ENCODE results near the gene TUT1.
"Not testable (repeated sequence)": the region's sequence is repeated elsewhere in the genome, so short reads cannot be mapped to it uniquely, and the experiment has no call there.

TUT1 gene

DNA sequence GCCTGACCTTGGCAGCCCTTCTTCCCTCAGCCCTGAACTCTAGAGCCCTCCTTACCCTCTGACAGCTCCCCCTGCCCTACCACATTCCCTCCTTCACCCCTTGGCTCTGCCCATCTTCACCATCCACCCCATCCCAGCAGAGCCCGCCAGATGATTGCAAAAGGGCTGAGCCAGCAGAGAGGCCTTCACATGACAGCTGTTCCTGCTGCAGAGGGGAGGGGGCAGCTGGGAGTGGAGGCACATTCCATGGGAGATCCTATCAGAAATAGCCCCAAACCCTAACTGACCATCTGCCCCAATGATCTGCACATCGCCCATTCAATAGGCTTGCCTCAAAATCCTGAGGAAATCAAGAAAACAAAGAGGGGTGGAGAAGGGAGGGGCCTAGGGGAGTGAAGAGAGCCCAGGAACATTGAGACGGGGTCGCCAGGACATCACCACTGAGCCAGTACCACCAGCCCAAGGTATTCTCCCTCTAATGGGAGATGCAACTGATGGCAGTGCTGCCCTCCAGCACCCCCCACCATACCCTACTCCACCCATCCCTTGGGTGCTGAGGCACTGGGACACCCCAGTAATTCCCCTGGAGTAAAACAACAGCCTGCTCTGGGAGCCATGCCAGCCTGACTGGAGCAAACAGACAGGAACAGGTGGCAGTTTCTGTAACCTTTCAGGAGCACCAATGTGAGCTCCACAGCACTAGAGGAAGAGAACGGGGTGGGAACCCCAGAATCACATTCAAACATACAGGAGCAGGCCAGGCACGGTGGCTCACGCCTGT, 36.7 kb downstream of the TUT1 start:
- FAIRE-seq: no peak

DNA sequence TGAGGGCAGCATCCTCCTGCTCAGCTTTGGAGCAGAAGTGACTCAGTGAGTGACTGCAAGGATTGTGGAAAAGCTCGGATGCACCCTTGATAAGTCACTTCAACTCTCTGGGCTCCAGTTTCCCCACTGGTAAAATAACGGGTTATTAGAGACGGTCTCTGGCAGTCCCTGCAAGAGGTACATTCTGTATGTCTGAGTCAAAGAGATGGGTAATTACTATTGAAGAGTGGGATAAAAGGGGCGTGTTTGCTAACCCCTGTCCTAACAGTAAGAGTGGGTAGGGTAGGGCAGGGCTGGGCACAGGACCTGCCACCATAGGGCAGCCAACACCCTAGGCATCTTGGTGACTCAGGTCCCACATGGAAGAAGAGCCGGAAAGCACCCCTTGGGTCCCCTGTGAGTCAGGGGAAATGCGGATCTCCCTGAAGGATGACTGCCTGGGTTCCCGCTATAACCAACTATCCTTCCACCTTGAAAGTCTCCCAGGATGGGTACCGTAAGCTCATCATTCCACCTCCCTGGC, 37.4 kb downstream of the TUT1 start:
- FAIRE-seq: no peak

DNA sequence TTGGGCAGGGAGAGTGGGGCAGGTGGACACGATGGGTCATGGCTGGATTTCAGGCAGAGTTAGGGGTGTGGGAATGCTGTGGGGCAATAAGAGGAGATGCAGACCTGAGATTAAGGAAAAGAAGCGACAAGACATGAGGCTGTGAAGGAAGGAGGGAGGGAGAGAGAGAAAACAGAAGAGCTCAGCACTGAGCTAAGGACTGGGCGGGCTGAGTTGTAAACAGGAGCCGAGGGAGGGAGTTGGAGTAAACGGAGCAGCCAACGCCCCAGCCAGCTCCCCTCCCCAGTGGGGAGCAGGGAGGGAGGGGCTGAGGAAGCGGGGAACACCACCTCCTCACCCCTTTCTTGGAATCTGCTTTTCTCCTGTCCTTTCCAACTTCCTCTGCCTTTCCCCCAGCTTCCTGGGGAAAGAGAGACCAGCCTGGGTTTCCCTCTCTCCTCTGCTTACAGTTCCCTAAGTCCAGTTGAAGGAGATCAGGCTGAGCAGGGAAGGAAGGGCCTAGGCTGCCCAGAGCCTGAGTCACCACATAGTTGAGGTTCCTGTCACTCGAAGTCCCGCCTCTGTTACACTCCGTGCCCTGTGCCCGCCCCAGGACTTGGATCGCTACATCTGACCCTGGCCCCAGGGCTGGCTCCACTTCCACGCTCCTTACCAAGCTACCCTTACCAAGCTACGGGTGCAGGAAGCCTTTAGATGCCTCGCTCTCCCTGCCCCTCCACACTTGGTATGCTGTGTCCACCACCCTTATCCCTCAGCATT, 38.1 kb downstream of the TUT1 start:
- peak; percentile 84 for FAIRE-seq

DNA sequence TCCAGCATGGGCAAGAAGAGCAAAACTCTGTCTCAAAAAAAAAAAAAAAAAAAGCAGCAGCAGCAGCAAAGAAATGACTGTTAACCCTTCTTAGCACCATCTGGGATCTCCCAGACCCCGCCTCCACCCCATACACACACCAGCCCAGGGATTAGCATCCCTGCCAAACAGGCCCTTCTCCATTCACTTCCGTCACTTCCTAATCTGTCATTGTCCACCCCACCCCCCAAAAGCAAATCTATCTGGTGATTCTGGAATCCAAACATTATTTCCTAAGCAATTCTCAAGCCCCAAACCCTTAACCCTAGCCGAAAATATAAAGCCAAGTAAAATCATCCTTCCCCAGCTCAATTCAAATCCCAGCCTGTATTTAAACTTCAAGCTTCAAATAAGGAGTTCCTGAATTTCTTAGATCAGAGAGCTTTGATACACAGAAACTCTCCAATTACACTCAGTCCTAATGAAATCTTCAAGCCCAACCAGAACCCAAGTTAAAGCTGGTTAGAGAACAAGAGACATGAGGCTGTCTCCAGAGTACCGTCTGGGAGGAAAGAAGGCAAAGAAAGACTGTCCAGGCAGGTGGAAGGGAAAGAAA, 38.7 kb downstream of the TUT1 start:
- no peak for FAIRE-seq

DNA sequence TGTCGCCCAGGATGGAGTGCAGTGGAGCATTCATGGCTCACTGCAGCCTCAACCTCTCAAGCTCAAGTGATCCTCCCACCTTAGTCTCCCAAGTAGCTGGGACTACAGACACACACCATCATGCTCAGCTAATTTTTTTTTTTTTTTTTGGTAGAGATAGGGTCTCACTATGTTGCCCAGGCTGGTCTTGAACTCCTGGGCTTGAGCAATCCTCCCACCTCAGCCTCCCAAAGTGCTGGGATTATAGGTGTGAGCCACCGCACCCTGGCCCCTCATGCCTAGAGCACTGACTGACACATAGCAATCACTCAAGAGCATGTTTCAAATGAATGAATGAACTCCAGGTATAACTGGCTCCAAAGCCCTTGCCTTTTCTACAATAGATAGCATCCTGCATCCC, 40.8 kb downstream of the TUT1 start:
- not testable (repeated sequence) for FAIRE-seq

DNA sequence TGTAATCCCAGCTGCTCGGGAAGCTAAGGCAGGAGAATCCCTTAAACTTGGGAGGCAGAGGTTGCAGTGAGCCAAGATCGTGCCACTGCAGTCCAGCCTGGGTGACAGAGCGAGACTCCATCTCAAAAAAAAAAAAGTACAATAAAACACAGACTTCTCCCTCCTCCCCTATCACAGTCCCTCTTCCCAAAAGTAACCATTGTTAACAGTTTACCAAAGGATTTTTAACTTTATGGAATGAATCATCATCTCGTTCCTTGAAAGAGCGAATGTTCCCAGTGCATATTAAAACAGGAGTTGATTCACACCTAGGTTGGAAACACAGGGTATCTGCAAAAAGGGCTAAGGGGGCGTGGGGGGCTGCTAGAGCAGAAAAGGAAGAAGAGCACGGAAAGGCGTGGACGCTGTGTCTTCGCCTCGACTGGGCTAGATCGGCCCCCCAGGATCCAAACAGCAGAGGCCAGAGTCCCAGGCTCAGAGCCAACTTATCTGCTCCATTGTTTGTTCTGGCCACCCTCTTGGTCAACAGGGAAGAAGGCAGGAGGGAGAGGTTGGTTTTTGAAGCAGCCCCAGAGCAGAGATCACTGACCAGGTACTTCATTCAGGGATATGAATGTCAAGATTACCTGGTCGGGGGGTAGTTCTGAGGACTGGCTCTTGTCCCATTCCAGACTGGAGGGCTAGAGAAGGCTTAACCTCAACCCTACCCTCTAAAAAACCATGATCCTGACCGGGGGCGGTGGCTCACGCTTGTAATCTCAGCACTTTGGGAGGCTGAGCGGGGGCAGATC, 42.6 kb downstream of the TUT1 start:
- FAIRE-seq: no peak

DNA sequence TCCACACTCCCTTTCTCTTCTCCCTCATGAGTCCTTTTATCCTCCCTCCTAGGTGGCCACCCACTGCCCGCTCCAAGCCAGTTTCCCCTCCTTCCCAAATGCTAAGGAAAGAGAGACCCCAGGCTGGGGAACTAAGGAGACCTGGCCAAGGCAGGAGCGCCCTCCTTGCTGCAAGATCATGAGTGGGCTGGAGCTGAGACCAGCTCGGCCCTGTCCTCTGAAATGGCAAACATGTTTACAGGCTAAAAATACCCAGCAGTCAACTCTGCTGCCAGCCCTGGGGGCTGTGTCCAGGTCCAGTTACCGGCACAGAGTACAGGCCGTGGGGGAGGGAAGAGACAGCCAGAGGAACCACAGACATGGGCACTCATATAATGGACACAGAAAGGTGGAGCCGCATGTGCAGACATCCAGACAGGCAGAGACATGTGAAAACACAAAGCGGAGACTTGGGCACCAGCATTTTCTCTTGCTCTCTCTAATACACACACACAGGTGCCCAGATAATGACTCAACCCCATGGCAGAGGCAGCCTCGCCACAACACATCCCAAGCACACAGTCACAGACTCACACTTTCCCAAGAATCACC, 43.5 kb downstream of the TUT1 start:
- FAIRE-seq: no peak

DNA sequence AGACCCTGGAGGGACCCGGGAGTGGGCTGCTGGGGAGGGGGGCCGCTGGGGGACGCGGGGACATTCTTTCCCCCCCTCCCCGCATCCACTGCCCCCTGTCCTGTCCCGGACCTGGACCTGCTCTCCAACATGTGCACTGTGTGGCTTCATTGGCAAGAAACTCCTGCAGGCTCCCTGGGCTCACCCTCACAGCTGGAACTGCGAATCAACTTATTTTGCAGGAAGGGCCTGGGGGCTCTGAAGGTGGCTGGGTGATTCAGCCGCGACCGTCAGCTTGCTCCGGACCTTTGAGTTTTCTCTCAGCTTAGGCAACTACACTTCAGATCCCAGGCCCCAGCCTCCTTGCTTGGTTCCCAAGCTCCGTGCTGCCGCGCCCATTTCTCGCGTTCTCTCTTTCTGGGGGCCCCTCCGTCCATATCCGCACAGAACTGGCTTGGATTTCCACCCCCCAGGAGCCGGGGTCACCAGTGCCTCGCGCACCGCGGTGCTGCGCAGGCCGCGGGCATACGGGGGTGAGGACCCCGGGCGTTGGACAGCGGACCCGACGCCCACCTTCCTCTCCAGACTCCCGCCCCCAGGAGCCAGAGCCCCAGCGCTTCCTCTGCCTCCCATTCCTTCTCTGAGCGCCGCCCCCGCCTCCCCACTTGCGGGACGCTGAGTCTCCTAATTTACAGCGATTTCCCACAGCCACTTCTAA, 44.2 kb downstream of the TUT1 start:
- FAIRE-seq: peak; percentile 56

DNA sequence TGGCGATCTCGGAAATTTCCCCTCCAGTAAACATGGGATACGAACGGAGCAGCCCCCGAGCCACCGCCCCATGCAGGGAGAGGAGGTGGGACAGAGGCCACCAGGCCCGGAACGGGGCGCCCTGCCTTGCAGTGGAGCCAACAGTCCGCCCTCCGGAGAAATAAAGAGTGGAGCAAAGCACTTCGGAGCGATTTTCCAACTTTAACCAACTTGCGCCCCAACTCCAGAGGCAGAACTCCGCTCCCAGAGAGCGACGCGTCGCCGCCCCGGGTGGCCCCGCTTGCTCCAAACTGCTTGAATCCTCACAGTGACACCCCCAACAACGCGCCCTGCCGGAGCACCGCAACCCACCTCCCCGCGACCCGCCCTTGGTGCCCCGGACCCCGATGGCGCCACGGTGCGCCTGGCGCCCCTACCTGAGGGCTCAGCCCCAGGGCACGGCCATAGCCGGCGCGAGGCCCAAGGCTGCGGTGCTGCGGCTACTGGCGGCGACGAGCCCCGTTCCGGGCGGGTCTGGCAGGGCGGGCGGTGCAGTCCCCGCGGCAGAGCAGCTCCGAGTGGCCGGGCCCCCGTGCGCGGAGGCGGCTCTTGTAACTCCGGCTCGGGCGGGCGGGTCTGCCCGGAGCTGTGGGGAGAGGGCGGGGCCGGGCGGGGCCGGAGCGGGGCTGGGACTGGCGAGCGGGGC, 44.9 kb downstream of the TUT1 start, which contains the start of gene AHNAK:
Gene AHNAK, minus strand, starts transcription at position 563 of the 685 bp plus-strand sequence. CDS start 10,708 bp downstream, outside the sequence.
- FAIRE-seq: no peak

DNA sequence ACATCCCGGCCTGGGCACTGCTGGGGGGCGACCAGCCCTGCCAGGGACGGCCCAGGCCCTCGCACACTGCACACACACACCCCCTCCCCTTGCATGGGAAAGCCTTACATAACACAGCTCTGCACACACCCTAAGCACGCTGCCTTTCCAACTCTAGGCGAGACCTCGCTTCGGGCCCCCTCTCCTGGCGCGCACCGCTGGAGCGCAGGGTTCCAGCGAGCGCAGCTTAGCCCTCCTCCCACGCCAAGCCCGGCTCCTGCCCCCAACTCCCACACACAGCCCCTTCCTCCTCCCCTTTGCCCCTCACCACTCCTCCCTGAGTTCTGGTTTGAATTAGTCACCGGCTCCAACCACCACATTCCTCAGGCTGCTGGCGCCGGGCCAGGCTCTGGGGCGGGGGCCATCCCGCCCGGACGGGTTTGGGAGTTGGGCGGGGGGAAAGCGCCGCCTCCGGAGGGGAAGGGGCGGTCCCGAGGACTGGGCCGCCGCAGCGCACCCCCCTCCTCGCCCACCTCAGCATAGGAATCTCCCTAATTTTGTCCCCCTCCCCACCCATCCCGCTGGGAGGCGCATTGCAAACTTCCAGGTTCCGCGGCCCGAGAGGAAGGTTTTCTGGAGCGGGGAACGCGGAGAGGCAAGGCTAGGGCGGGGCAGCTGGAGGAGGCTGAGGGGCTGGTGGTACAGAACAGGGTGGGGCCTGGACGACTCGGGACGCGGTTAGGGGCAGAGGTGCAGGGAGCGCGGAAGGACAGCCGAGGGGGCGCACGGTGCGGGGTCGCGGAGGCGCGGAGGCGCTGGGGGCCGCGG, 45.7 kb downstream of the TUT1 start:
- FAIRE-seq: peak; percentile 89

DNA sequence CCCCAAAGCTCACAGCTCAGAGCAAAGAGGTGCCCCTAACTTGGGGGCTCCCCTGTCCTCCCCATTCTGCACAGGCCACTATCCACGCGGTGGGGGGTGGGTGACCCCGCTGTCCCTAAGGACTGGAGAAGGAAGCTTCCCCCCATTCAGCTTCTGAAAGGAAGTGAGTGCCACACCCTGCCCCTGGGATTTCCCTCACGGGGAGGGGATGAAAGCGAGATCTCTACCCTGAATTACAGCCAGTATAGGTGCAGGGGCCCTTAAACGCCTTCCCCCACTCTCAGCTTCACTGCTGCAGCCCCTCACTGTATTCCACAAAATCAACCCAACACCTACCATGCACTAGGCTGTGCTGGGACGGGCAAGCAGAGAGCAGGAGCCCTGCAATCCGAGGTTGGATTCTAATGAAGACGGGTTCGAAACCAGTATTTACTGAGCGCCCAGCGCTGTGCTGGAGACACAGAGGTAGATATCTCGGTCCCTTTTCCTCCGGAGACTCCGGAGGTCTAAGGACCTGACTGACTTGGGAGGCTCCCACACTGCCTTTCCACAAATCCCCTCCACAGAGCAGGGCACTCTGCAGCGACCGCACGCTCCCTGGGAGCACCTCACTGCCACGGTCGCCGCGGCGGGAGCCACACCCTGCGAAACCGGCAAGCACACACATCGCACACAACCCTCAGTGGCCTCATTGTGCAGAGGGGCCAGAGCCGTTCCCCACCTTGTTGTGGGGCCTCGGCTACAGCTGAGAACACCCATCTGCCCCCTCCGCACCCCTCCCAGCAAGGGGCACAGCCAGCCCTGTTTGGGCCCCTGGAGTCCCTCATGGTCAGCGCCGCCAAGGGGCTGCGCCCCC, 46.5 kb downstream of the TUT1 start:
- FAIRE-seq: no peak

DNA sequence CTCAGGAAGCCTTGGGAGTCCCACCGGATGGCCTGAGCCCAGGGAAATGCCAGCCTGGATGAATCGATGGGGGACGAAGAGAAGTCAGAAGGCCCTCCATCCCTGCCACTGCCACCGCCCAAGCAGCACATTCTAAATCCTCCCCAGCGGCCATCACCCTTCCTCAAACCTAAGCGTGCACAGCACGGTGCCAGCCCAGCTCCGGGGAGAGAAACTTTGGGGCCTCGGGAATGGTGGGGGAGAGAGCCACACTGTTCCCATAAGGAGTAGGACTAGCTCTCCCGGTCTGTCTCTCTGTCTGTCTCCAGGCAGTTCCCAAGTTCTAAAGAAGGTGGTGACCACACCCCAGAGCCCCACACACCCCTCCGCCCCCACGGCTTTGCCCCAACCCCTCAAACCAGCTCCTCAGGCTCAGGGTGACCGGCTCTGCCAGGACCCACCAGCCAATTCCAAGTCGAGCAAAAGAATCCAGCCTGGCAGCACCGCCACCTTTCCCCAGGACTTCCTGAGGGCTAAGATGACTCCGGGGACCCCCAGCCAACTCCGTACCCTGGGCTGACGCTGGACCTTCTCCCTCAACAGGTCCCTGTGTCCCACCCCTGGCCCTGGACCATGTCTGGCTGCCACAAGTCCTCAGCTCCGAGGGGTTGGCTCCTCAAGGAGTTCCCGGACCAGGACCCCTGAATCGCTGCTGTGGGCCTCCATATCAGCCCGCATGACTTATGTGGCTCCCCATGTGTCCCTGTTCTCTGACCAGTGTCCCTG, 47.5 kb downstream of the TUT1 start:
- no peak for FAIRE-seq

DNA sequence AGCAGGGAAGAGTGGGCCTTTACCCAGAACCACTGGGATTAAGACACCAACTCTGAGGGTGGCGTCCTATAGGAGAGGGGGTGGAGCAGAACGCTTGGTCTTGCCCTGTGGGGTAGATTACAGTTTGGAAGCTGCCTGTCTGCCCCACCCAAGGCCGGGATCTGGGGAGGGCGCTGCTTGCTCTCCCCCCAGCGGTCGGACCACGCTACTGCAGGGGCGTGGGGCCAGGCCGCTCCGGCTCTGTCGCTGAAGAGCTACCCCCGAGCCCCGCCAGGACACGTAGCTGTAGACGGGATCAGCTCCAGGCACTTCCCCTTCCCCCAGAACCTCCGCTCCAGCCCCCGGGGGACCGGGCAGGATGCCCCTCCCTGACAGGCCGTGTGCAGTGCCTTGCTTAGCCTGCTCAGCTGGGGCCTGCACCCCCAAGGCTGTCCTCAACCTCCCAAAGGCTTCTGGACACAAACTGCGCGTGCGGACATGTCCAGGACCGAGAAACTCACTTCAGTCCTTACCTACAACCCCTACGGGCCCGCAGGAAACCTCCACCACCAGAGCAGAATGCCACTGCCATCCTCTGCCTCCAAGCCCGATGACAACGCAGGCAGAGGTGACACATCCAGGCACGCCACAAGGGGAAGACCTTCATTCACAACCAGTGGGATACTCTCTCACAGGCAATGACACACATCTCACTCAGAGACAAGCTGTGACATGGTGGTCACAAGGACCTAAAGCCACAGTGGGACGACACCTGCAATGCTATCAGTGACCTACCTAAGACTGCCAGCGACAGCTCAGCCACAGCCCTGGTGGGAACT, 48.4 kb downstream of the TUT1 start:
- peak; percentile 68 for FAIRE-seq

DNA sequence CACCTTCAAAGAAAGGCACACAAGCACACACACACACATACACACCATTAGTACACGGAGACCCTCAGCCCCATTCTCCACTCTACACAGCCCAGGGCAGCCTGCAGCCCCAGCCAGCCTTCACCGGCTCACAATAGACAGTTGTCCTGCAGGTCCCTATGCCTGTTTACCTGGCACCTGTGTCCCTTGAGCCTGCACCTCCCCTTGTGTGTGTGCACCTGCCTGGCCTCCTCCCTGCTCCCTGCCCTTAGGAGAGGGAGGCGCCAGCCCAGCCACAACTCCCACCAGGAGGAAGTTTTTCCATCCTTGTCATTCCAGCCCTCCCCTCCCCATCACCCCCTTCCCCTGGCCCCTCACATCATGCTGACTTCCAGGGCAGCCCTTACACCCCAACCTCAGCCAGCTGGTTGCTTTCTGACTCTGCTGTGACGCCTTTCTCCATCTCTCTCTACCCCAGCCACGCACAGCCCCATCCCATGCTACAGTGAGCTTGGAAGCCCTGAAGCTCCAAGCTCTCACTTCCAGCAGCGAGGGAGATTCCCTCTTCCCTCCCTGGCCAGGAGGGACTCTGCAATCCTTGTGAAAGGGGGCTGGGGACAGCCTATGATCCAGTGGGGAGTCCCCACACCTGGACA, 49.1 kb downstream of the TUT1 start:
- FAIRE-seq: no peak

DNA sequence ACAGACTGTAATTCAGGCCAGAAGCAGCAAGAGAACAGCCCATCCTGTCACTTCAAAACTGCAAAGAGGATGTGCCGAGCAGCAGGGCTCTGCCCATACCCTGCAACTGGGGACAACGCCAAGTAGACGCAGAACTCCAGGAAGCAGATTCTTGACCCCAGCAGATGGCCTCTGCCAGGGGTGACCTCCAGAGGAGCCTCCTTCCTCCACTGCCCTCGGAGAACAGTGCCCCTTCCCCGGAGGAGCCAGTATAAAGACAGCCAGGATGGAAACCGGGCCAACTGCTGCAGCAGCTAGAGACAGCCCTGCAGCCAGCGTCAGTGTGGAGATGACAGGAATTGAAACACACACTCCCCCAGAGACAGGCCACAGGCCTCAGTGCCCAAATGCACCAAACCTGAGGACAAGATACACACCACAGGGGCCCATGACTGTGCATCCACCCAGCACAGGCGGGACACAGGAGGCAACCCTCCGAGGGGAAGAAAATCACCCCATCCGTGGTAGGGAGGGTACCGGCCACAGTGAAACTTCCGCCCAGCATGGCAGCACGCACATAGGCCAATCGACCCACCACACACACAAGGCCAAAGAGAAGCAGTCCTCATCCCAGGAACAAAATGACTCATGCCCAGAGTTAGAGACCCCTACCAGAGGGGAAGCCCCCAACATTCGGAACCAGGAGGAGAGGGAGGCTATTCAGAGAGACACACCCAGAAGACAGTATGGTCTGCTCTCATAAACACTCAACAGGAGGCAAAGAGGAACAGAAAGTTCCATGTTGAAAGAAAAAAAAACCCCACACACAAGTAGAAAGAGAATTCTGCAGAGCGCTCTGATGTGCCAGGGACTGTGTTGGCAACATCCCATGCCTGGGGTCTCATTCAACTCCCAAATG, 50.3 kb downstream of the TUT1 start:
- no peak for FAIRE-seq

All from G401.6 (cell line).